Stimulated activated naive CD8-positive, alpha-beta T cell treated with anti-CD3 and anti-CD28 coated beads, Interleukin-15, Interleukin-2, amounts not matched to agents 100 ng/mL and 50 ng/mL, for 24 hours (primary cell): ENCODE data around the gene ADAM10.

ENCODE experiments used
- H3K27ac Mint-ChIP-seq: one replicate; pipeline ENCODE4 v1.8.0; 2021; ENCODE audit warnings: mild to moderate bottlenecking, mixed read lengths
- H3K27me3 Mint-ChIP-seq: one replicate; pipeline ENCODE4 v1.8.0; 2021; ENCODE audit warnings: mixed read lengths
- H3K36me3 Mint-ChIP-seq: one replicate; pipeline ENCODE4 v1.8.0; 2021; ENCODE audit warnings: low read depth, mixed read lengths
- H3K4me1 Mint-ChIP-seq: one replicate; pipeline ENCODE4 v1.8.0; 2021; ENCODE audit warnings: low read depth, mixed read lengths
- H3K4me3 Mint-ChIP-seq: one replicate; pipeline ENCODE4 v1.8.0; 2021; ENCODE audit warnings: mild to moderate bottlenecking, mixed read lengths
- H3K9me3 Mint-ChIP-seq: one replicate; pipeline ENCODE4 v1.8.0; 2021; ENCODE audit warnings: mixed read lengths

ADAM10 gene

DNA sequence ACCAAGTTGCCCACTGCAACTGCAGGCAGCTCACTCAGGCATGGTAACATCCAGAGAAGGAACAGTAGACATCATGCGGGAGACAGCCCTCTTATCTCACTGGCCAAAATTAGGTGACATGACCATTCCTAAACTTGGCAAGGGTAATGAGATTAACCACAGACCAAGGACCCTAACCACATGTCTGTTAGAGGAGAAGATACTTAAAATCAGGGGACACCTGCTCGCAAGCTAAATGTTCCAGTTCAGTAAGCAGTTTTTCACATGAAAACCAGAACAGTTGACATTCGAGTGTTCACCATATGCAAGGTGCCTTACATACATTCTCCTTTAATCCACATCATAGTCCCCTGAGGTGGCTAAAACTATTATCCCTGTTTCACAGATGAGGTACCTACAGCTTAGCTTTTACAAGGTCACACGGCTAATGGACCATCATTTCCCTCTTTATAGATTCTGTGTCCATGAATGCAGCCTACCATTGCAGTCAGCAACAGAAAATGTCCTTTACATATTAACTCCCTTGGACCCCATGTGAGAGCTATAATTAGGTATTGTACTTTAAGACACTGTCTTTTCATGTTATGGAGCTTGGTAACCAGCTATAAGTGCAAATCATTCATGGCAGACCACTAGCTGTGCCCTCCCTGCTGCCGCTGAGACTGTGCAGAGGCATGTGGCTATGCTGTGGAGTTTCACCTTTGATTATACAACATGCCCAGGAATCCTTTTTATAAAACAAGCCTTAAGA is 163.6 kb downstream of the ADAM10 start:
- no peaks in the 10 kb centered on the region for H3K36me3 Mint-ChIP-seq
- H3K27ac Mint-ChIP-seq = peak overlapping the region; percentile 54
- peaks cover 9% of the 10 kb centered on the region for H3K9me3 Mint-ChIP-seq
- H3K27me3 Mint-ChIP-seq = peaks cover 4% of the 10 kb centered on the region
- no peak overlapping the region for H3K4me3 Mint-ChIP-seq
- H3K4me1 Mint-ChIP-seq = peaks cover 14% of the 10 kb centered on the region

- H3K27ac Mint-ChIP-seq = peak overlapping the region; percentile 54
- H3K4me1 Mint-ChIP-seq = peaks cover 14% of the 10 kb centered on the region
- no peaks in the 10 kb centered on the region for H3K36me3 Mint-ChIP-seq
- peaks cover 4% of the 10 kb centered on the region for H3K27me3 Mint-ChIP-seq
- H3K9me3 Mint-ChIP-seq = peaks cover 9% of the 10 kb centered on the region
- H3K4me3 Mint-ChIP-seq = no peak overlapping the region
These were observed 164.6 kb downstream of the ADAM10 start for GRCh38 chr15:58584789-58585461.

DNA sequence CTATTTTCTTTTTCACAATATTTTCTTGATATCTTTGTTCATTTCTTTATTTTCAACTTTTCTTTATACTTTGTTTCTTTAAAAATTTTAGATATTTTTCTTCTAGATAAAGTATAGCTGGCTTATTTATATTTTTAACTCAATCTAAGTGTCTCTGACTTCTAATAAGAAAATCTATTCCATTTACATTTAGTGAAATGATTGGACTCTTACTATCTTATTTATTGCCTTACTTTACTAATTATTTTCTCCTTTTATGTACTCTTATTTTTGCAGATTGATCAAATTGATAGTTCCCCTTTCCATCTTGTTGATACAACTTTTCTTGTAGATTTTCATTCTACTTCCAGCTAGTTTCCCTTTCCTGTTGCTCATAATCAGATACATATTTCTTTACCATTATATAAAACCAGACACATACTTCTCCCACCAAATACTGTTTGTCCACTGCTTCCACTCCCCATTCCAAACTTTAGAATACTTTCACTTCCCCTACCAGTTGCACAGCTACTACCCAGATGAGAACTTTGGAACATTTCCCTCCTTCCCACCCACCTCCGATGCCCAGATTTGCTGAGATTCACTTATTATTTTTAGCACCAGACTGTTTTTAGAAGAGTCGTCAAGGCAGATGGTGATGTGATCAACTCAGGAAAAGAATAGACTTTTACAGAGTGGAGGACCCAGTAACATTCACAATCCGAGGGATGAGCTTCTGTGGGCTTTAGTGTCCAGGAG is 166.2 kb downstream of the ADAM10 start:
- H3K4me1 Mint-ChIP-seq = peaks cover 14% of the 10 kb centered on the region
- H3K36me3 Mint-ChIP-seq = no peaks in the 10 kb centered on the region
- H3K9me3 Mint-ChIP-seq = peaks cover 9% of the 10 kb centered on the region
- peaks cover 4% of the 10 kb centered on the region for H3K27me3 Mint-ChIP-seq
- H3K4me3 Mint-ChIP-seq = no peak overlapping the region
- H3K27ac Mint-ChIP-seq = no peak overlapping the region

DNA sequence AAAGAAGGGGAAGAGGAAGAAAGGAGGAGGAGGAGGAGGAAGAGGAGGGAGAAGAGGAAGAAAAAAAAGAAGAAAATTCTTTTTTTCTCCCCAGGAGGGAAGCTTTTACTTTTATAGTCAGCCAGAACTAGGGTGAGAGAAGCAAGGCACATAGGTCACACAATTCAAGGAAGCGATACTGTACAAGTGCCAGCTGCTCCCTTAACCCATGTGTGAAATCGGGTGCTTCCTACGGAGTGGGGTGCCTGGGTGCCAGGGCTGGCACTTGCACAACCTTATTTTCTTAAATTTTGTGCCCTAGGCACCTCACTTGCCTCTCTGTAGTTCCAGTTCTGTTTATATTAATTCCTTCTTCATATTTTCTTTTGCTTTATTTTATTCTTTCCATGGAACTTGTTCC is 167.3 kb downstream of the ADAM10 start:
- peaks cover 4% of the 10 kb centered on the region for H3K27me3 Mint-ChIP-seq
- H3K27ac Mint-ChIP-seq = no peak overlapping the region
- H3K36me3 Mint-ChIP-seq = no peaks in the 10 kb centered on the region
- H3K9me3 Mint-ChIP-seq = peaks cover 9% of the 10 kb centered on the region
- H3K4me1 Mint-ChIP-seq = peaks cover 14% of the 10 kb centered on the region
- no peak overlapping the region for H3K4me3 Mint-ChIP-seq

DNA sequence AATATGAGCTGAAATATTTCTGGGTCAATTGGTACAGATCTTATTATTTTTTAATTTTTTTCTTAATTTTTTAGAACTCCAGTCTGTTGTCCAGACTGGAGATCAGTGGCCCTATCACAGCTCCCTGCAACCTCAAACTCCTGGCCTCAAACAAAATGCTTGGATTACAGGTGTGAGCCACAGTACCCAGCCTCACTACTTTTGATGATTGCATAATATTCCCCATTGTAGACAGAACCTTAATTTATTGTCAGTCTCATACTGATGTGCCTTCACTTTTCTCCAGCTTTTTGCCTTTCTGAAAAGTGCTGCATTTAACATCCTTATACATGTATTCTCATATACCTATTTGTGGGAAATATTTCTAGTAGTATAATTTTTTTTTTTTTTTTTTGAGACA is 172.8 kb downstream of the ADAM10 start:
- no peak overlapping the region for H3K4me3 Mint-ChIP-seq
- no peaks in the 10 kb centered on the region for H3K27me3 Mint-ChIP-seq
- H3K36me3 Mint-ChIP-seq = no peaks in the 10 kb centered on the region
- no peak overlapping the region for H3K27ac Mint-ChIP-seq
- peaks cover 6% of the 10 kb centered on the region for H3K4me1 Mint-ChIP-seq
- H3K9me3 Mint-ChIP-seq = no peaks in the 10 kb centered on the region

DNA sequence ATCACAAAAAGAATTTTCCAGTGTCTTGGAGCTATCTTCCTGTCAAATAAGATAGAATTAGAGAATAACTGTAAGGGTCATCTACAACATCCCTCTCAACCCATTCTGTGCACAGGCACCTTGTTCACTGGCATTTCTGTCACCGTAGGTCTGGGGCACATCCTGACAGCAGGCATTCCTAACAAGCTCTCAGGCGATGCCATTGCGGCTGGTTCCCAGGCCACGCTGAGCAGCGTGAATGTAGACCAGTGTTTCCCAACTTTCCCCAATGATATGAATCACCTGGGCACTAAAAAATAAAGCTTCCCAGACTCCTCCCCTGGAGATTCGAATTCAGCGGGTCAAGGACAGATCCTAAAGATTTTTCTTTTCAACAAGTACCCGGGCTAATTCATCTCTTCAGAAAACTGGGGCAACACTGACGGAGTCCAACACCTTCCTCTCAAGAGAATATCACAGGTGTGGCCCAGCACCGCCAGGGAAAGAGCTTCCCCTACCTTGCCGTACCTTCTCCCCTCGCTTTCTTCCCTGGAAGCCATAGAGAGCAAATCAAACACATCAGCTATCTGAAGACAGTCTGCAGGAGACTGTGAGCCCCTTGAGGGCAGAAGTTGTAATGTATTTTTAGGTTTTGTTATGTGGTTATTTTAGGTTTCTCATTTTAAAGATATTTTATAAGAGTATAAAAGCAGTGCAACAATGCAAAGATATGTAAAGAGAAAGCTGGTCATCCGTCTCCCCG is 174.3 kb downstream of the ADAM10 start:
- no peaks in the 10 kb centered on the region for H3K27me3 Mint-ChIP-seq
- no peak overlapping the region for H3K27ac Mint-ChIP-seq
- no peak overlapping the region for H3K4me3 Mint-ChIP-seq
- peaks cover 6% of the 10 kb centered on the region for H3K4me1 Mint-ChIP-seq
- H3K36me3 Mint-ChIP-seq = no peaks in the 10 kb centered on the region
- no peaks in the 10 kb centered on the region for H3K9me3 Mint-ChIP-seq

GRCh38 chr15:58574631-58575030 is 174.9 kb downstream of the ADAM10 start:
- H3K9me3 Mint-ChIP-seq = peaks cover 6% of the 10 kb centered on the region
- no peak overlapping the region for H3K27ac Mint-ChIP-seq
- no peak overlapping the region for H3K4me3 Mint-ChIP-seq
- no peaks in the 10 kb centered on the region for H3K27me3 Mint-ChIP-seq
- peaks cover 6% of the 10 kb centered on the region for H3K4me1 Mint-ChIP-seq
- H3K36me3 Mint-ChIP-seq = no peaks in the 10 kb centered on the region

GRCh38 chr15:58573270-58573669 is 176.2 kb downstream of the ADAM10 start:
- H3K36me3 Mint-ChIP-seq = no peaks in the 10 kb centered on the region
- H3K27ac Mint-ChIP-seq = no peak overlapping the region
- peaks cover 6% of the 10 kb centered on the region for H3K9me3 Mint-ChIP-seq
- no peak overlapping the region for H3K4me3 Mint-ChIP-seq
- peaks cover 14% of the 10 kb centered on the region for H3K4me1 Mint-ChIP-seq
- H3K27me3 Mint-ChIP-seq = no peaks in the 10 kb centered on the region

DNA sequence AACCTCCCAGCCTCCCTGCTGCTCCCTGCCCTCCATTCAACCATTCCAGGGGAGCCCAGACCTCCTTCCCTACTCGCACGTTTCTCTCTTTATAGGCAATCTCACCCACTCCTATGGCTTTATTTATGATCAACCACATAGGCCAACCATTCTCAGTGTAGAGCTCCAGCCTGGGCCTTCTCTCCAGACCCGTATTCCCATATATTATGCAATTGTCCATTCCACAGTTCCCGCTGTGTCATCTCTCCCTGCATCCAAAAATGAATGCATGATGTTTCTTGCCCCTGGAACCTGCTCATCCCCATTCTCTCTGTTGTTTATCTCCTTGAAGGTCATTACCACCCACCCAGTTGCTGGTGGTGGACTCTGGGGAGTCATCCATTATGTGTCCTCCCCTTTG is 177.0 kb downstream of the ADAM10 start:
- Mint-ChIP-seq H3K36me3 (no peaks in the 10 kb centered on the region), H3K27ac (no peak overlapping the region), H3K9me3 (peaks cover 6% of the 10 kb centered on the region), H3K4me3 (no peak overlapping the region), H3K4me1 (peaks cover 22% of the 10 kb centered on the region), H3K27me3 (no peaks in the 10 kb centered on the region)

GRCh38 chr15:58571491-58571890 is 178.0 kb downstream of the ADAM10 start:
- H3K4me1 Mint-ChIP-seq = peaks cover 23% of the 10 kb centered on the region
- no peak overlapping the region for H3K27ac Mint-ChIP-seq
- no peaks in the 10 kb centered on the region for H3K27me3 Mint-ChIP-seq
- H3K36me3 Mint-ChIP-seq = no peaks in the 10 kb centered on the region
- no peak overlapping the region for H3K4me3 Mint-ChIP-seq
- H3K9me3 Mint-ChIP-seq = peaks cover 6% of the 10 kb centered on the region

DNA sequence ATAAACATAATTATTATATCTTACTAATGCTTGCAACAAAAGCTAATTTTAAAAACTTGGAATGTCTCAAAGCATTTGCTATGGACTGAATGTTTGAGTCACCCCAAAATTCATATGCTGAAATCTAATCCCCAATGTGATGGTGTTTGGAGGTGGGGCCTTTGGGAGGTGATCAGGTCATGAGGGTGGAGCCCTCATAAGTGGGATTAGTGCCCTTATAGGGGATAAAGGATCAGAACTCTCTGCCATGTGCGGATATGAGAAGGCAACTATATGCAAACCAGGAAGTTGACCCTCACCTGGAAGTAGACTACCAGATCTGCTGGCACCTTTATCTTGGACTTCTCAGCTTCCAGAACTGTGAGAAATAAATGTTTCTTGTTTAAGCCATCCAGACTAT is 180.1 kb downstream of the ADAM10 start:
- H3K9me3 Mint-ChIP-seq = peaks cover 6% of the 10 kb centered on the region

DNA sequence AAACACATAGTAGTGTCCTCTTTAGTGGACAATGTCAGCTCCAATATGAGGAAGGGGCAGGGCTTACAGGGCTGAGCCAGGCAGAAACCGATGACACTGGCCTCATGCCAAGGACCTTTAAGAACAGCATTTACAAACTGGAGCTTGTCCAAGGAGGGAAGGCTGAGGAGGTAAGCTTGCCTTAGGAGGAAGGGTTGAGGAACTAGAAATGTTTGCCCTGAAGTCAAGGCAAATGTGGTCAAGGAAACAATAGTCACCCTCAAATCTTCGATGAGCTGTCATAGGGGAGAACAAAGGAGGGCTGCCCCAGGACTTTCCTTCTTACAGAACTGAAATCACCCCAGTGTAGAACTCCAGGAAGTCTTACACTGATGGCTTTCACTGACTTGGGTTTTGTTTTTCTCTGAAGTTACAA is 181.3 kb downstream of the ADAM10 start:
- Mint-ChIP-seq H3K27me3 (no peaks in the 10 kb centered on the region), H3K36me3 (no peaks in the 10 kb centered on the region), H3K9me3 (peaks cover 6% of the 10 kb centered on the region), H3K4me1 (peaks cover 17% of the 10 kb centered on the region), H3K27ac (peak overlapping the region; percentile 14), H3K4me3 (no peak overlapping the region)

More for the DNA sequence above, 180.1 kb downstream of the ADAM10 start:
- H3K4me1 Mint-ChIP-seq = peaks cover 17% of the 10 kb centered on the region
- H3K27me3 Mint-ChIP-seq = no peaks in the 10 kb centered on the region
- no peak overlapping the region for H3K27ac Mint-ChIP-seq
- H3K36me3 Mint-ChIP-seq = no peaks in the 10 kb centered on the region
- H3K4me3 Mint-ChIP-seq = no peak overlapping the region

DNA sequence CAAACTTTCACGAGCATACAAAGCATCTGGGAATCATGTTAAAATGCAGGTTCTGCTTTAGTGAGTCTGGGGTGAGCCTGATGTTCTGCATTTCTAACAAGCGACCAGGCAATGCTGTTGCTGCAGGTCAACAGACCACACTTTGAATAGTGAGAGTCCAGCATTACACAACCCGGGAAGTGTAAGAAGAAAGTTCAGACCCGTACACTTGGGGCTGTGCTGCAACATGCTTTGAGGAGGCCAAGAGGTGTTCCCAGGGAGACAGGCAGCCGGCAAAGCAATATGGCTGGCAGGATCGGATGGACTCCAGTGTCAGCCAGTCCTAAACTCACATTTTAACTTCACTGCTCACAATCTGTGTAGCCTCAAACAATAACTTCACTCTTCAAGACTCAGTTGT is 183.5 kb downstream of the ADAM10 start:
- H3K36me3 Mint-ChIP-seq = no peaks in the 10 kb centered on the region
- H3K27me3 Mint-ChIP-seq = no peaks in the 10 kb centered on the region
- no peak overlapping the region for H3K27ac Mint-ChIP-seq
- peaks cover 17% of the 10 kb centered on the region for H3K4me1 Mint-ChIP-seq
- peaks cover 6% of the 10 kb centered on the region for H3K9me3 Mint-ChIP-seq
- H3K4me3 Mint-ChIP-seq = no peak overlapping the region

GRCh38 chr15:58565619-58566018 is 183.9 kb downstream of the ADAM10 start:
- H3K4me3 Mint-ChIP-seq = no peak overlapping the region
- no peak overlapping the region for H3K27ac Mint-ChIP-seq
- no peaks in the 10 kb centered on the region for H3K27me3 Mint-ChIP-seq
- H3K36me3 Mint-ChIP-seq = no peaks in the 10 kb centered on the region
- H3K9me3 Mint-ChIP-seq = peaks cover 6% of the 10 kb centered on the region
- H3K4me1 Mint-ChIP-seq = peaks cover 17% of the 10 kb centered on the region

DNA sequence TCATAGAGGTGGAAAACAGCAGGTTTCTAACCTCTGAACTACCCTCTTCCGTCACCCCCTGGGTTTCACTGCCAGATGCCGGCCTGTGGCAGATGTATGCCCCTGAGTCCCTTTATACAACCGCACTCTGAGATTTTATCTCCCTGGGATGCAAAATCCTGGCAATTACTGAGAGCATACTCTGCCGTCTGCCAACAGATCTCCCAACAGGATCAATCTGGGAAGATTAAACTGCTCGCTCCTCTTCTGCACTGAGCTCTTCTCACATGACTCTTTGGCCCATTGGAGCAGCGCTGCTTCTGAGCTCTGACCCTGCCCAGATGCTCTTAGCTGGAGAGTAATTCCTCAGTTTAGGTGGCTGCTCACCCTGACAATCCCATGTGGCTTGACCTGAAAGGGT is 184.5 kb downstream of the ADAM10 start:
- Mint-ChIP-seq H3K36me3 (no peaks in the 10 kb centered on the region), H3K4me3 (no peak overlapping the region), H3K27ac (no peak overlapping the region), H3K4me1 (peaks cover 17% of the 10 kb centered on the region), H3K27me3 (no peaks in the 10 kb centered on the region), H3K9me3 (peaks cover 4% of the 10 kb centered on the region)
